ENCODE measurements around the gene CDC42BPA. TPM values are rescaled to one million over a fixed set of nuclear protein-coding genes. Genes with fewer than 3 reads are reported as not detected.

The CDC42BPA gene
- total RNA-seq, 1 experiment from 2014 or later, result 30.1 TPM

- no peaks in the 10 kb centered on the region for H3K79me2 ChIP-seq (ENCODE audit: insufficient read depth, low read length)
- no peak overlapping the region for H3K27ac Mint-ChIP-seq
Measured at GRCh38 chr1:226979115-226979516, 339.2 kb downstream of the CDC42BPA start.

More at GRCh38 chr1:226979115-226979516, 339.2 kb downstream of the CDC42BPA start:
- Histone ChIP-seq H3K23ac (ENCODE audit: insufficient read length, low read depth, low read length) (no peak overlapping the region), H3K4me2 (ENCODE audit: insufficient read depth, insufficient read length, low read length) (no peak overlapping the region), H3T11ph (ENCODE audit: low read length) (no peak overlapping the region), H3K27ac (ENCODE audit: insufficient read length, low read depth, low read length) (no peak overlapping the region), H2BK5ac (ENCODE audit: insufficient read length, low read length) (no peak overlapping the region), H3K79me1 (ENCODE audit: insufficient read depth, low read depth, low read length, poor library complexity, severe bottlenecking) (no peaks in the 10 kb centered on the region), H4K20me1 (ENCODE audit: control insufficient read depth, insufficient read depth, insufficient read length) (no peaks in the 10 kb centered on the region), H3K9ac (ENCODE audit: extremely low read depth, insufficient read length, low read length) (no peak overlapping the region), H3K23me2 (ENCODE audit: insufficient read length, low read depth, low read length, poor library complexity, severe bottlenecking) (no peaks in the 10 kb centered on the region), H2BK20ac (ENCODE audit: low read depth, low read length, poor library complexity, severe bottlenecking) (no peak overlapping the region), H3K4me1 (ENCODE audit: insufficient read depth, low read length) (no peaks in the 10 kb centered on the region), H3K18ac (ENCODE audit: insufficient read length, low read depth, low read length) (no peak overlapping the region), H4K5ac (ENCODE audit: insufficient read length, low read depth, low read length) (no peak overlapping the region), H4K8ac (replicated peaks; ENCODE audit: insufficient read length, low read depth, low read length) (no peak overlapping the region), H2AFZ (ENCODE audit: low read length) (no peak overlapping the region), H2AK5ac (ENCODE audit: insufficient read length, low read length) (no peak overlapping the region), H4K91ac (ENCODE audit: insufficient read length, low read depth, low read length) (no peak overlapping the region), H2BK15ac (ENCODE audit: low read depth, low read length) (no peak overlapping the region), H3K4ac (ENCODE audit: low read depth, low read length) (no peak overlapping the region), H2BK120ac (ENCODE audit: low read depth, low read length, poor library complexity, severe bottlenecking) (no peak overlapping the region), H2BK12ac (ENCODE audit: insufficient read length, low read depth, low read length) (no peak overlapping the region), H3K27me3 (ENCODE audit: insufficient read depth, low read length) (no peaks in the 10 kb centered on the region), H3K14ac (ENCODE audit: insufficient read depth, low read length) (no peak overlapping the region), H3K56ac (ENCODE audit: insufficient read length, low read depth, low read length) (no peak overlapping the region), H3K9me3 (ENCODE audit: control insufficient read depth, low read depth, low read length) (no peaks in the 10 kb centered on the region)
- no peaks in the 10 kb centered on the region for H3K9me3 Mint-ChIP-seq
- no CpG with 5 or more reads among the region's 15 CpGs for WGBS (ENCODE audit: extremely low coverage, insufficient read length, low lambda C conversion rate)
- no peaks in the 10 kb centered on the region for H3K27me3 Mint-ChIP-seq (ENCODE audit: low read depth)
- no peak overlapping the region for H3K4me3 Mint-ChIP-seq
- no peak for TF ChIP-seq CTCF (conservative IDR thresholded peaks at IDR 0.05)
- H3K4me1 Mint-ChIP-seq, result peaks cover 4 to 10% of the 10 kb centered on the region in 2 experiments; a peak in 3 of 4 replicates
- DNase-seq, result peak; percentile 28
- H3K36me3 Mint-ChIP-seq (ENCODE audit: insufficient read depth in 1 of 3, low read depth in 3 of 3), result peaks cover 2 to 10% (median 3%) of the 10 kb centered on the region in 3 experiments; a peak in 4 of 7 replicates

All from H9 (cell line).